Neural progenitor cell (in vitro differentiated cells): ENCODE data around the gene NMNAT1.

ENCODE experiments used
- EZH2phosphoT487 ChIP-seq: fragments of 200-600 bp; sonication (generic); IDR thresholded peaks from 2 replicates; pipeline ENCODE4 v1.6.1; 2017; ENCODE audit warnings: antibody characterized with exemption
- TF ChIP-seq, protein P1 (sequence below): fragments of 200-600 bp; sonication (generic); IDR thresholded peaks from 2 replicates; pipeline ENCODE4 v1.5.1; 2017; ENCODE audit warnings: antibody characterized with exemption, mild to moderate bottlenecking

DNA sequence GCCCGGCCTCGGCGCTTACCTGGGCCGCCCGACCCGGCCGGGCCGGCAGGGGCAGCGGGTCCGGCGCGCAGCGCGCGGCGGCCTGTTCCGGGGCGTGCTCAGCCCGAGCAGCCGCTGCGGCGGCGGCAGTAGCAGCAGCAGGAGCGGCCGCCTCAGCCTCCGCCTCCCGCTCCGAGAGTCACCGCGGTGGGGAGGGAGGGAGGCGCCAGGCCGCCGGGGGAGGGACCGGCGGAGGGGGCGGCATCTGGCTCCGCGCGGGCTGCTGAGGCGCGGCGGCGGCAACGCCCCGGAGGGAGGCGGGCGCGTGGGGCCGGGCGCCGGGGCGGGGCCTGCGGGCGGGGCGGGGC, 33.2 kb upstream of the NMNAT1 start, which contains the start of gene CTNNBIP1:
- TF ChIP-seq, protein P1, sequence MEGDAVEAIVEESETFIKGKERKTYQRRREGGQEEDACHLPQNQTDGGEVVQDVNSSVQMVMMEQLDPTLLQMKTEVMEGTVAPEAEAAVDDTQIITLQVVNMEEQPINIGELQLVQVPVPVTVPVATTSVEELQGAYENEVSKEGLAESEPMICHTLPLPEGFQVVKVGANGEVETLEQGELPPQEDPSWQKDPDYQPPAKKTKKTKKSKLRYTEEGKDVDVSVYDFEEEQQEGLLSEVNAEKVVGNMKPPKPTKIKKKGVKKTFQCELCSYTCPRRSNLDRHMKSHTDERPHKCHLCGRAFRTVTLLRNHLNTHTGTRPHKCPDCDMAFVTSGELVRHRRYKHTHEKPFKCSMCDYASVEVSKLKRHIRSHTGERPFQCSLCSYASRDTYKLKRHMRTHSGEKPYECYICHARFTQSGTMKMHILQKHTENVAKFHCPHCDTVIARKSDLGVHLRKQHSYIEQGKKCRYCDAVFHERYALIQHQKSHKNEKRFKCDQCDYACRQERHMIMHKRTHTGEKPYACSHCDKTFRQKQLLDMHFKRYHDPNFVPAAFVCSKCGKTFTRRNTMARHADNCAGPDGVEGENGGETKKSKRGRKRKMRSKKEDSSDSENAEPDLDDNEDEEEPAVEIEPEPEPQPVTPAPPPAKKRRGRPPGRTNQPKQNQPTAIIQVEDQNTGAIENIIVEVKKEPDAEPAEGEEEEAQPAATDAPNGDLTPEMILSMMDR: no peak
- no peak for TF ChIP-seq EZH2phosphoT487
